Measurements from ENCODE around the gene SHLD2.

The SHLD2 gene

DNA sequence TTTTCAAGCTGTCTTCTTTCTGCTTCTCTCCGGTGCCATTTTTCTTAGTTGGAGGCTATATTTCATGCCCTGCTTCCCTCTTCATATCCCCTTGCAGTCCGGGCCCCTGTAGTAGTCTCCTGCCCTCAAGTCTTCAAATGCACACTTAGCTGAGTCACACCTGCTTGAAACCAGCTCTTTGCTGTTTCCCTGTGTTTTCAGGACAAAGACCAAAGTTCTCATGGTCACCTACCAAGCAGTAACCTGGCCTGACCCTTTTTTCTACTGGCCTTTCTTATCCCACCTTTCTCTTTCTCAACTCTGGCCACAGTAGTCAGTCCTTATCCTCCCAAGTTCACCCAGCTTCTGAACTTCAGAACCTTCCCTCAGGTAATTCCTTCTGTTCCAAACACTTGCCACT is 28.8 kb upstream of the SHLD2 start:
- Histone ChIP-seq H3K27me3 (replicated peaks; ENCODE audit: insufficient read depth, low read length) (no peaks in the 10 kb centered on the region), H3K36me3 (replicated peaks; ENCODE audit: insufficient read depth, low read length) (no peaks in the 10 kb centered on the region), H3K9me2 (replicated peaks; ENCODE audit: insufficient read depth, low read length) (no peaks in the 10 kb centered on the region), H3K4me1 (ENCODE audit: low read length) (no peaks in the 10 kb centered on the region), H3K9me3 (replicated peaks; ENCODE audit: insufficient read depth, low read length) (no peaks in the 10 kb centered on the region), H3F3A (ENCODE audit: insufficient read depth, low read length) (no peaks in the 10 kb centered on the region), H3K79me2 (ENCODE audit: low read length) (no peaks in the 10 kb centered on the region), H2AFZ (ENCODE audit: low read length) (no peak overlapping the region), H3K4me2 (ENCODE audit: low read depth, low read length) (no peak overlapping the region), H3K27ac (ENCODE audit: low read length) (no peak overlapping the region), H3K4me3 (ENCODE audit: low read length) (no peak overlapping the region), H4K20me1 (ENCODE audit: insufficient read depth, low read length) (no peaks in the 10 kb centered on the region), H3K9ac (ENCODE audit: low read length) (no peak overlapping the region)
- TF ChIP-seq, protein P1, sequence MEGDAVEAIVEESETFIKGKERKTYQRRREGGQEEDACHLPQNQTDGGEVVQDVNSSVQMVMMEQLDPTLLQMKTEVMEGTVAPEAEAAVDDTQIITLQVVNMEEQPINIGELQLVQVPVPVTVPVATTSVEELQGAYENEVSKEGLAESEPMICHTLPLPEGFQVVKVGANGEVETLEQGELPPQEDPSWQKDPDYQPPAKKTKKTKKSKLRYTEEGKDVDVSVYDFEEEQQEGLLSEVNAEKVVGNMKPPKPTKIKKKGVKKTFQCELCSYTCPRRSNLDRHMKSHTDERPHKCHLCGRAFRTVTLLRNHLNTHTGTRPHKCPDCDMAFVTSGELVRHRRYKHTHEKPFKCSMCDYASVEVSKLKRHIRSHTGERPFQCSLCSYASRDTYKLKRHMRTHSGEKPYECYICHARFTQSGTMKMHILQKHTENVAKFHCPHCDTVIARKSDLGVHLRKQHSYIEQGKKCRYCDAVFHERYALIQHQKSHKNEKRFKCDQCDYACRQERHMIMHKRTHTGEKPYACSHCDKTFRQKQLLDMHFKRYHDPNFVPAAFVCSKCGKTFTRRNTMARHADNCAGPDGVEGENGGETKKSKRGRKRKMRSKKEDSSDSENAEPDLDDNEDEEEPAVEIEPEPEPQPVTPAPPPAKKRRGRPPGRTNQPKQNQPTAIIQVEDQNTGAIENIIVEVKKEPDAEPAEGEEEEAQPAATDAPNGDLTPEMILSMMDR (IDR thresholded peaks at IDR 0.05; ENCODE audit: low read length) = no peak
- TF ChIP-seq EZH2 (optimal IDR thresholded peaks at IDR 0.05; ENCODE audit: low read depth, low read length) = no peak
- no peak for TF ChIP-seq EZH2phosphoT487 (IDR thresholded peaks at IDR 0.05; ENCODE audit: low read length)
- DNase-seq = no peak

DNA sequence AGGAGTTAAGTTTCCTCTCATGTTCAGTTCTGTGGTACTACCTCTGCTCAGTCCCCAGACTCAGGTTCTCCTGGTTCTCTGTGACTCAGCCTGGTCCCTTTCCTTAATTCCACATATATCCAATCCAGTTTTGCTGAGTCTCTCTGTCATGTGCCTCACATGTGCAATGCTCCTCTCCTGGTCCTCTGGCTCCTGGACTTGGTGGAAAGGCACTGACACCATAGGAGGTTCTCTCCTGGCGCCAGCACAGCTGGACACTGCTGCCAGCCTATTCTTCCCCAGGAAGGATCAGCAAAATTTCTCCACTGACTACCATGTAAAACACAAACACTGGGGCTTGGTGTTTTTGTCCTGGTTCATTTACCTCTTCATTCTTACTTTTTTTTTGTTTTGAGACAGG is 28.1 kb upstream of the SHLD2 start:
- Histone ChIP-seq H3K9me2 (replicated peaks; ENCODE audit: insufficient read depth, low read length) (no peaks in the 10 kb centered on the region), H3K79me2 (ENCODE audit: low read length) (no peaks in the 10 kb centered on the region), H3K4me3 (ENCODE audit: low read length) (no peak overlapping the region), H3K27me3 (replicated peaks; ENCODE audit: insufficient read depth, low read length) (no peaks in the 10 kb centered on the region), H4K20me1 (ENCODE audit: insufficient read depth, low read length) (no peaks in the 10 kb centered on the region), H3K9ac (ENCODE audit: low read length) (no peak overlapping the region), H3K4me1 (ENCODE audit: low read length) (no peaks in the 10 kb centered on the region), H3F3A (ENCODE audit: insufficient read depth, low read length) (no peaks in the 10 kb centered on the region), H3K27ac (ENCODE audit: low read length) (no peak overlapping the region), H3K9me3 (replicated peaks; ENCODE audit: insufficient read depth, low read length) (no peaks in the 10 kb centered on the region), H3K4me2 (ENCODE audit: low read depth, low read length) (no peak overlapping the region), H3K36me3 (replicated peaks; ENCODE audit: insufficient read depth, low read length) (no peaks in the 10 kb centered on the region), H2AFZ (ENCODE audit: low read length) (no peak overlapping the region)
- DNase-seq = no peak
- no peak for TF ChIP-seq EZH2 (optimal IDR thresholded peaks at IDR 0.05; ENCODE audit: low read depth, low read length)
- TF ChIP-seq EZH2phosphoT487 (IDR thresholded peaks at IDR 0.05; ENCODE audit: low read length) = no peak
- TF ChIP-seq, protein P1 (IDR thresholded peaks at IDR 0.05; ENCODE audit: low read length) = no peak

- Histone ChIP-seq H3K9me3 (replicated peaks; ENCODE audit: insufficient read depth, low read length) (no peaks in the 10 kb centered on the region), H3K4me1 (ENCODE audit: low read length) (no peaks in the 10 kb centered on the region), H4K20me1 (ENCODE audit: insufficient read depth, low read length) (no peaks in the 10 kb centered on the region), H3K36me3 (replicated peaks; ENCODE audit: insufficient read depth, low read length) (no peaks in the 10 kb centered on the region), H3K4me3 (ENCODE audit: low read length) (no peak overlapping the region), H3K79me2 (ENCODE audit: low read length) (no peaks in the 10 kb centered on the region), H2AFZ (ENCODE audit: low read length) (no peak overlapping the region), H3K9me2 (replicated peaks; ENCODE audit: insufficient read depth, low read length) (no peaks in the 10 kb centered on the region), H3F3A (ENCODE audit: insufficient read depth, low read length) (no peaks in the 10 kb centered on the region), H3K4me2 (ENCODE audit: low read depth, low read length) (no peak overlapping the region), H3K27ac (ENCODE audit: low read length) (no peak overlapping the region), H3K27me3 (replicated peaks; ENCODE audit: insufficient read depth, low read length) (no peaks in the 10 kb centered on the region), H3K9ac (ENCODE audit: low read length) (no peak overlapping the region)
- TF ChIP-seq, protein P1 (IDR thresholded peaks at IDR 0.05; ENCODE audit: low read length) = no peak
- TF ChIP-seq EZH2 (optimal IDR thresholded peaks at IDR 0.05; ENCODE audit: low read depth, low read length) = no peak
- TF ChIP-seq EZH2phosphoT487 (IDR thresholded peaks at IDR 0.05; ENCODE audit: low read length) = no peak
- no peak for DNase-seq
These were observed 26.7 kb upstream of the SHLD2 start for GRCh38 chr10:87068281-87068680.

Measured in MM.1S (cell line).